SK-MEL-5 (cell line): Measurements from ENCODE around the gene APOBEC3B. TPM values are rescaled to one million over a fixed set of nuclear protein-coding genes. Genes with fewer than 3 reads are reported as not detected.
"Not testable (repeated sequence)": the region's sequence is repeated elsewhere in the genome, so short reads cannot be mapped to it uniquely, and the experiment has no call there.

Source experiments
- DNase-seq: peaks from one replicate; pipeline ENCODE4 v3.0.0-alpha.2; 2016; ENCODE audit warnings: low read depth, low spot score
- in situ Hi-C: cut with HindIII; loops from 2 replicates; pipeline ENCODE4 v1.10.0; 2016; ENCODE audit warnings: low sequenced_read_pairs, high pct_unique_total_duplicates, low pct_unique_long_range_greater_than_20kb
- total RNA-seq: library from RNA; depleted of rRNA; stranded (reverse); fragments of >200 nt; shearing (Covaris generic); gene quantifications from 2 replicates; pipeline ENCODE4 v1.2.3, GENCODE V29; 2014; rRNA removed

The APOBEC3B gene
- total RNA-seq, 1 experiment from 2014 or later: 3.8 TPM

- DNase-seq: no peak
- in situ Hi-C loops: no loop called here
Observed at GRCh38 chr22:39039306-39040126, 57.4 kb downstream of the APOBEC3B start.

- DNase-seq, in situ Hi-C loops: not testable (repeated sequence)
Observed at GRCh38 chr22:39040155-39040537, 58.0 kb downstream of the APOBEC3B start.

GRCh38 chr22:39040538-39041296 is 58.6 kb downstream of the APOBEC3B start, which contains the start of gene APOBEC3F:
Gene APOBEC3F (plus strand): TSS chr22:39040864. CDS start chr22:39040961, 97 bp downstream.
- in situ Hi-C loops: not testable (repeated sequence)
- DNase-seq: peak; percentile 61

GRCh38 chr22:39041908-39042307 is 59.8 kb downstream of the APOBEC3B start:
- in situ Hi-C loops: no loop called here
- DNase-seq: no peak

Other genes starting within 250 kb of the APOBEC3B start
- gene SUN2, start 226.3 kb upstream of the APOBEC3B start, total RNA-seq: 30.0 and 30.7 TPM in 2 replicates
- 14.4 and 16.7 TPM in 2 replicates for gene DNAL4, start 188.2 kb upstream of the APOBEC3B start, total RNA-seq
- 2.0 and 2.4 TPM in 2 replicates for gene NPTXR, start 138.3 kb upstream of the APOBEC3B start, total RNA-seq
- gene CBX6, start 110.1 kb upstream of the APOBEC3B start, total RNA-seq: 38.1 and 40.7 TPM in 2 replicates
- gene APOBEC3A, start 24.7 kb upstream of the APOBEC3B start, total RNA-seq: not detected in 2 replicates
- 5.5 and 7.2 TPM in 2 replicates for gene APOBEC3C, start 31.9 kb downstream of the APOBEC3B start, total RNA-seq
- gene APOBEC3D, start 38.8 kb downstream of the APOBEC3B start, total RNA-seq: 2.0 and 3.0 TPM in 2 replicates
- gene APOBEC3F, start 58.5 kb downstream of the APOBEC3B start, total RNA-seq: 2.2 and 4.1 TPM in 2 replicates
- 9.8 and 14.0 TPM in 2 replicates for gene APOBEC3G, start 94.9 kb downstream of the APOBEC3B start, total RNA-seq
- 1.1 TPM in 1 of 2 replicates, not detected in the other for gene APOBEC3H, start 114.9 kb downstream of the APOBEC3B start, total RNA-seq
- 2.7 and 4.7 TPM in 2 replicates for gene CBX7, start 170.3 kb downstream of the APOBEC3B start, total RNA-seq